Epithelial cell of proximal tubule (primary cell): Measurements from ENCODE around the gene CDH13. TPM values are rescaled to one million over a fixed set of nuclear protein-coding genes. Genes with fewer than 3 reads are reported as not detected.
A peak's percentile ranks its signal among the peaks of the same experiment; 100 is the strongest.

ENCODE experiments used
- DNase-seq: peaks from one replicate; pipeline ENCODE4 v3.0.0-alpha.2; 2011; ENCODE audit warnings: low read depth
- H3K4me3 ChIP-seq: 2 replicates; pipeline ENCODE4 v1.5.1; 2011; ENCODE audit warnings: low read depth, mild to moderate bottlenecking, low read length
- CTCF ChIP-seq: conservative IDR thresholded peaks from 2 replicates; pipeline ENCODE4 v1.5.1; 2012; ENCODE audit warnings: low read depth, mild to moderate bottlenecking, low read length
- total RNA-seq: library from RNA; depleted of rRNA; stranded (reverse); fragments of >200 nt; gene quantifications from 2 replicates; pipeline ENCODE4 v1.2.3, GENCODE V29; 2015

Gene CDH13
- total RNA-seq, 1 donor from 2014 or later: 85.4 TPM

- DNase-seq: no peak
- no peak for TF ChIP-seq CTCF
- no peak overlapping the region for H3K4me3 ChIP-seq
Measured at GRCh38 chr16:82784573-82784968, 157.8 kb downstream of the CDH13 start.

GRCh38 chr16:82788225-82788624 lies 161.5 kb downstream of the CDH13 start:
- TF ChIP-seq CTCF: no peak
- no peak for DNase-seq

GRCh38 chr16:82788919-82789318 lies 162.2 kb downstream of the CDH13 start:
- H3K4me3 ChIP-seq: no peak overlapping the region
- no peak for DNase-seq
- TF ChIP-seq CTCF: no peak

More at GRCh38 chr16:82788225-82788624, 161.5 kb downstream of the CDH13 start:
- no peak overlapping the region for H3K4me3 ChIP-seq

GRCh38 chr16:82792693-82793092 lies 165.9 kb downstream of the CDH13 start:
- no peak overlapping the region for H3K4me3 ChIP-seq
- no peak for TF ChIP-seq CTCF
- DNase-seq: no peak

GRCh38 chr16:82793528-82794245 lies 166.9 kb downstream of the CDH13 start:
- no peak for TF ChIP-seq CTCF
- H3K4me3 ChIP-seq: no peak overlapping the region
- DNase-seq: no peak

GRCh38 chr16:82796047-82796446 lies 169.3 kb downstream of the CDH13 start:
- no peak for DNase-seq
- no peak overlapping the region for H3K4me3 ChIP-seq
- peak; percentile 21 for TF ChIP-seq CTCF

- no peak for DNase-seq
- no peak for TF ChIP-seq CTCF
- H3K4me3 ChIP-seq: no peak overlapping the region
Measured at GRCh38 chr16:82801361-82801760, 174.6 kb downstream of the CDH13 start.
